ENCODE results near the gene USP17L10. TPM values are rescaled to one million over a fixed set of nuclear protein-coding genes. Genes with fewer than 3 reads are reported as not detected.
"Not testable (repeated sequence)": the region's sequence is repeated elsewhere in the genome, so short reads cannot be mapped to it uniquely, and the experiment has no call there.

The USP17L10 gene
- total RNA-seq, 1 experiment from 2014 or later, result not detected

DNA sequence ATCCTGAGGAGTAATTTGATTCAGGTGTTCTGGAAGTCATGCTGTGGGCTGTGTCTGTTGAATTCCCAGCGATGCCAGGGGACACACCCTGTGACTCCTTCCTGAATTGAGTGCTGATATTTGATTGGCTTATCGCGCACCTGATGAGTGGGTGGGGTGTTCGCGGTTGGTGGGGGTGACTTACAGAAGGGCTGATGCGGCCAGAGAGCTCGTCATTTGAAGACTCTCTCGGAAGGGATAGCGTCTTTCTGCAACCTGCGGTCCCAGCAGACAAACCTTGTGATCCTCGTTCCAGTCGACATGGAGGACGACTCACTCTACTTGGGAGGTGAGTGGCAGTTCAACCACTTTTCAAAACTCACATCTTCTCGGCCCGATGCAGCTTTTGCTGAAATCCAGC lies 23.6 kb downstream of the USP17L10 start, which contains the start of gene USP17L15:
TSS of gene USP17L15 (plus strand) at position 301 of the 400 bp plus-strand sequence. CDS start at position 301, 0 bp downstream.
- not testable (repeated sequence) for H4K20me1 ChIP-seq (ENCODE audit: insufficient read depth, low read depth, low read length); H3K27ac ChIP-seq (ENCODE audit: low read length); DNase-seq; H3K4me3 ChIP-seq (ENCODE audit: low read length); H3K9ac ChIP-seq (ENCODE audit: low read length); H3K9me3 ChIP-seq (ENCODE audit: low read length); H3K27me3 ChIP-seq (ENCODE audit: low read length); H2AFZ ChIP-seq (ENCODE audit: low read length); H3K9me2 ChIP-seq (replicated peaks; ENCODE audit: insufficient read depth, low read length); H3K79me2 ChIP-seq (ENCODE audit: low read length); H3K4me2 ChIP-seq (ENCODE audit: low read depth, low read length, poor library complexity, severe bottlenecking); H3K4me1 ChIP-seq (ENCODE audit: low read length); H3K36me3 ChIP-seq (ENCODE audit: insufficient read depth, low read length)

DNA sequence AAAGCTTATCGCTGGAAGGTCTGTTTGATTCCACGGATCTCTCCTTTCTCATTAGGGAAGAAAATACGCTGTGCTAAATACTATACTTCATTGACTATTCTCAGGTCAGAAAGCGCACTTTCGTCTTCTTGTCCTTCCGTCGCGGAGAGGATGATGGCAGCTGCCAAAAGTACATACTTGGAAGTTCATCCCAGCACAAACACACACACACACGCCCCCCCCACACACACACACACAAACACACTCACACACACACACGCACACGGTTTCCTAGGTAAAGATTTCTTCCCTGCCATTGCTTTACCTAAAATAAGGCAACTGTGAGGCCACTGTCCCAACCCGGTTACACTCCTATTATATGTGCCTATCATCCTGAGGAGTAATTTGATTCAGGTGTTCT lies 28.0 kb downstream of the USP17L10 start:
- not testable (repeated sequence) for H3K4me2 ChIP-seq (ENCODE audit: low read depth, low read length, poor library complexity, severe bottlenecking); H3K79me2 ChIP-seq (ENCODE audit: low read length); H3K4me3 ChIP-seq (ENCODE audit: low read length); H3K36me3 ChIP-seq (ENCODE audit: insufficient read depth, low read length); H4K20me1 ChIP-seq (ENCODE audit: insufficient read depth, low read depth, low read length); H3K9me3 ChIP-seq (ENCODE audit: low read length); DNase-seq; H3K9ac ChIP-seq (ENCODE audit: low read length); H3K27me3 ChIP-seq (ENCODE audit: low read length); H3K27ac ChIP-seq (ENCODE audit: low read length); H3K9me2 ChIP-seq (replicated peaks; ENCODE audit: insufficient read depth, low read length); H3K4me1 ChIP-seq (ENCODE audit: low read length); H2AFZ ChIP-seq (ENCODE audit: low read length)

- H3K4me2 ChIP-seq (ENCODE audit: low read depth, low read length, poor library complexity, severe bottlenecking); H2AFZ ChIP-seq (ENCODE audit: low read length); H3K9me2 ChIP-seq (replicated peaks; ENCODE audit: insufficient read depth, low read length); H3K4me3 ChIP-seq (ENCODE audit: low read length); H3K4me1 ChIP-seq (ENCODE audit: low read length); H3K9ac ChIP-seq (ENCODE audit: low read length); DNase-seq; H4K20me1 ChIP-seq (ENCODE audit: insufficient read depth, low read depth, low read length); H3K27me3 ChIP-seq (ENCODE audit: low read length); H3K27ac ChIP-seq (ENCODE audit: low read length); H3K79me2 ChIP-seq (ENCODE audit: low read length); H3K36me3 ChIP-seq (ENCODE audit: insufficient read depth, low read length); H3K9me3 ChIP-seq (ENCODE audit: low read length): not testable (repeated sequence)
These were observed 33.1 kb downstream of the USP17L10 start, which contains the start of gene USP17L17 for GRCh38 chr4:9243579-9243978. USP17L17 (plus strand) TSS chr4:9243879; CDS start chr4:9243879, 0 bp downstream.

DNA sequence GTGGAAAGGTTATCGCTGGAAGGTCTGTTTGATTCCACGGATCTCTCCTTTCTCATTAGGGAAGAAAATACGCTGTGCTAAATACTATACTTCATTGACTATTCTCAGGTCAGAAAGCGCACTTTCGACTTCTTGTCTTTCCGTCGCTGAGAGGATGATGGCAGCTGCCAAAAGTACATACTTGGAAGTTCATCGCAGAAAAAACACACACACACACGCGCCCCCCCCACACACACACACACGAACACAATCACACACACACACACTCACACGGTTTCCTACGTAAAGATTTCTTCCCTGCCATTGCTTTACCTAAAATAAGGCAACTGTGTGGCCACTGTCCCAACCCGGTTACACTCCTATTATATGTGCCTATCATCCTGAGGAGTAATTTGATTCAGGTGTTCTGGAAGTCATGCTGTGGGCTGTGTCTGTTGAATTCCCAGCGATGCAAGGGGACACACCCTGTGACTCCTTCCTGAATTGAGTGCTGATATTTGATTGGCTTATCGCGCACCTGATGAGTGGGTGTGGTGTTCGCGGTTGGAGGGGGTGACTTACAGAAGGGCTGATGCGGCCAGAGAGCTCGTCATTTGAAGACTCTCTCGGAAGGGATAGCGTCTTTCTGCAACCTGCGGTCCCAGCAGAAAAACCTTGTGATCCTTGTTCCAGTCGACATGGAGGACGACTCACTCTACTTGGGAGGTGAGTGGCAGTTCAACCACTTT lies 37.7 kb downstream of the USP17L10 start, which contains the start of gene USP17L18:
TSS of gene USP17L18 (plus strand) at position 678 of the 728 bp plus-strand sequence. CDS start at position 678, 0 bp downstream.
- not testable (repeated sequence) for H3K36me3 ChIP-seq (ENCODE audit: insufficient read depth, low read length); H2AFZ ChIP-seq (ENCODE audit: low read length); H3K27me3 ChIP-seq (ENCODE audit: low read length); H3K9me3 ChIP-seq (ENCODE audit: low read length); H3K9me2 ChIP-seq (replicated peaks; ENCODE audit: insufficient read depth, low read length); H3K4me1 ChIP-seq (ENCODE audit: low read length); H3K27ac ChIP-seq (ENCODE audit: low read length); H3K4me2 ChIP-seq (ENCODE audit: low read depth, low read length, poor library complexity, severe bottlenecking); H3K9ac ChIP-seq (ENCODE audit: low read length); H3K4me3 ChIP-seq (ENCODE audit: low read length); H4K20me1 ChIP-seq (ENCODE audit: insufficient read depth, low read depth, low read length); H3K79me2 ChIP-seq (ENCODE audit: low read length)
- DNase-seq, result peak; percentile 35

DNA sequence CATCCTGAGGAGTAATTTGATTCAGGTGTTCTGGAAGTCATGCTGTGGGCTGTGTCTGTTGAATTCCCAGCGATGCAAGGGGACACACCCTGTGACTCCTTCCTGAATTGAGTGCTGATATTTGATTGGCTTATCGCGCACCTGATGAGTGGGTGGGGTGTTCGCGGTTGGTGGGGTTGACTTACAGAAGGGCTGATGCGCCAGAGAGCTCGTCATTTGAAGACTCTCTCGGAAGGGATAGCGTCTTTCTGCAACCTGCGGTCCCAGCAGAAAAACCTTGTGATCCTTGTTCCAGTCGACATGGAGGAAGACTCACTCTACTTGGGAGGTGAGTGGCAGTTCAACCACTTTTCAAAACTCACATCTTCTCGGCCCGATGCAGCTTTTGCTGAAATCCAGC lies 42.6 kb downstream of the USP17L10 start, which contains the start of gene USP17L19:
TSS of gene USP17L19 (plus strand) at position 301 of the 400 bp plus-strand sequence. CDS start at position 301, 0 bp downstream.
- H2AFZ ChIP-seq (ENCODE audit: low read length); H3K9me3 ChIP-seq (ENCODE audit: low read length); H3K27me3 ChIP-seq (ENCODE audit: low read length); H3K4me3 ChIP-seq (ENCODE audit: low read length); DNase-seq; H4K20me1 ChIP-seq (ENCODE audit: insufficient read depth, low read depth, low read length); H3K4me1 ChIP-seq (ENCODE audit: low read length); H3K79me2 ChIP-seq (ENCODE audit: low read length); H3K36me3 ChIP-seq (ENCODE audit: insufficient read depth, low read length); H3K9me2 ChIP-seq (replicated peaks; ENCODE audit: insufficient read depth, low read length); H3K4me2 ChIP-seq (ENCODE audit: low read depth, low read length, poor library complexity, severe bottlenecking); H3K9ac ChIP-seq (ENCODE audit: low read length); H3K27ac ChIP-seq (ENCODE audit: low read length): not testable (repeated sequence)

DNA sequence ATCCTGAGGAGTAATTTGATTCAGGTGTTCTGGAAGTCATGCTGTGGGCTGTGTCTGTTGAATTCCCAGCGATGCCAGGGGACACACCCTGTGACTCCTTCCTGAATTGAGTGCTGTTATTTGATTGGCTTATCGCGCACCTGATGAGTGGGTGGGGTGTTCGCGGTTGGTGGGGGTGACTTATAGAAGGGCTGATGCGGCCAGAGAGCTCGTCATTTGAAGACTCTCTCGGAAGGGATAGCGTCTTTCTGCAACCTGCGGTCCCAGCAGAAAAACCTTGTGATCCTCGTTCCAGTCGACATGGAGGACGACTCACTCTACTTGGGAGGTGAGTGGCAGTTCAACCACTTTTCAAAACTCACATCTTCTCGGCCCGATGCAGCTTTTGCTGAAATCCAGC lies 47.4 kb downstream of the USP17L10 start, which contains the start of gene USP17L20:
TSS of gene USP17L20 (plus strand) at position 301 of the 400 bp plus-strand sequence. CDS start at position 301, 0 bp downstream.
- H3K27ac ChIP-seq (ENCODE audit: low read length); H3K4me2 ChIP-seq (ENCODE audit: low read depth, low read length, poor library complexity, severe bottlenecking); H3K4me1 ChIP-seq (ENCODE audit: low read length); H3K36me3 ChIP-seq (ENCODE audit: insufficient read depth, low read length); H2AFZ ChIP-seq (ENCODE audit: low read length); DNase-seq; H4K20me1 ChIP-seq (ENCODE audit: insufficient read depth, low read depth, low read length); H3K4me3 ChIP-seq (ENCODE audit: low read length); H3K27me3 ChIP-seq (ENCODE audit: low read length); H3K9me2 ChIP-seq (replicated peaks; ENCODE audit: insufficient read depth, low read length); H3K79me2 ChIP-seq (ENCODE audit: low read length); H3K9ac ChIP-seq (ENCODE audit: low read length); H3K9me3 ChIP-seq (ENCODE audit: low read length): not testable (repeated sequence)

Other genes starting within 250 kb of the USP17L10 start
- gene FAM90A26, start 40.2 kb upstream of the USP17L10 start, total RNA-seq (2014; rRNA removed; shearing (Covaris generic); ENCODE audit: low replicate concordance), result not detected in 2 replicates
- not detected in 2 replicates for gene USP17L11, start 4.7 kb downstream of the USP17L10 start, total RNA-seq (2014; rRNA removed; shearing (Covaris generic); ENCODE audit: low replicate concordance)
- not detected in 2 replicates for gene USP17L12, start 9.5 kb downstream of the USP17L10 start, total RNA-seq (2014; rRNA removed; shearing (Covaris generic); ENCODE audit: low replicate concordance)
- not detected in 2 replicates for gene USP17L13, start 14.2 kb downstream of the USP17L10 start, total RNA-seq (2014; rRNA removed; shearing (Covaris generic); ENCODE audit: low replicate concordance)
- not detected in 2 replicates for gene USP17L15, start 23.7 kb downstream of the USP17L10 start, total RNA-seq (2014; rRNA removed; shearing (Covaris generic); ENCODE audit: low replicate concordance)
- gene USP17L17, start 33.2 kb downstream of the USP17L10 start, total RNA-seq (2014; rRNA removed; shearing (Covaris generic); ENCODE audit: low replicate concordance), result not detected in 2 replicates
- not detected in 2 replicates for gene USP17L18, start 38.0 kb downstream of the USP17L10 start, total RNA-seq (2014; rRNA removed; shearing (Covaris generic); ENCODE audit: low replicate concordance)
- not detected in 2 replicates for gene USP17L19, start 42.7 kb downstream of the USP17L10 start, total RNA-seq (2014; rRNA removed; shearing (Covaris generic); ENCODE audit: low replicate concordance)
- gene USP17L20, start 47.5 kb downstream of the USP17L10 start, total RNA-seq (2014; rRNA removed; shearing (Covaris generic); ENCODE audit: low replicate concordance), result not detected in 2 replicates
- gene USP17L21, start 52.2 kb downstream of the USP17L10 start, total RNA-seq (2014; rRNA removed; shearing (Covaris generic); ENCODE audit: low replicate concordance), result not detected in 2 replicates
- gene USP17L22, start 57.0 kb downstream of the USP17L10 start, total RNA-seq (2014; rRNA removed; shearing (Covaris generic); ENCODE audit: low replicate concordance), result not detected in 2 replicates
- not detected in 2 replicates for gene USP17L24, start 114.5 kb downstream of the USP17L10 start, total RNA-seq (2014; rRNA removed; shearing (Covaris generic); ENCODE audit: low replicate concordance)
- gene USP17L25, start 119.3 kb downstream of the USP17L10 start, total RNA-seq (2014; rRNA removed; shearing (Covaris generic); ENCODE audit: low replicate concordance), result not detected in 2 replicates
- gene USP17L26, start 124.0 kb downstream of the USP17L10 start, total RNA-seq (2014; rRNA removed; shearing (Covaris generic); ENCODE audit: low replicate concordance), result not detected in 2 replicates
- not detected in 2 replicates for gene USP17L5, start 128.7 kb downstream of the USP17L10 start, total RNA-seq (2014; rRNA removed; shearing (Covaris generic); ENCODE audit: low replicate concordance)
- gene USP17L27, start 133.5 kb downstream of the USP17L10 start, total RNA-seq (2014; rRNA removed; shearing (Covaris generic); ENCODE audit: low replicate concordance), result not detected in 2 replicates
- not detected in 2 replicates for gene USP17L28, start 138.2 kb downstream of the USP17L10 start, total RNA-seq (2014; rRNA removed; shearing (Covaris generic); ENCODE audit: low replicate concordance)
- not detected in 2 replicates for gene USP17L29, start 143.0 kb downstream of the USP17L10 start, total RNA-seq (2014; rRNA removed; shearing (Covaris generic); ENCODE audit: low replicate concordance)
- not detected in 2 replicates for gene USP17L30, start 152.5 kb downstream of the USP17L10 start, total RNA-seq (2014; rRNA removed; shearing (Covaris generic); ENCODE audit: low replicate concordance)
- gene DEFB131A, start 233.8 kb downstream of the USP17L10 start, total RNA-seq (2014; rRNA removed; shearing (Covaris generic); ENCODE audit: low replicate concordance), result not detected in 2 replicates